Measurements from ENCODE around the gene ATP5F1D. TPM values are rescaled to one million over a fixed set of nuclear protein-coding genes. Genes with fewer than 3 reads are reported as not detected.

Gene ATP5F1D
- total RNA-seq, 1 donor from 2014 or later, result 282 TPM

GRCh38 chr19:1220477-1220930 lies 21.0 kb upstream of the ATP5F1D start:
- ATAC-seq, result no peak

GRCh38 chr19:1220976-1221903 lies 20.3 kb upstream of the ATP5F1D start:
- DNase-seq (ENCODE audit: low spot score) (peak; percentile 80), ATAC-seq (peak; percentile 90)

More at GRCh38 chr19:1220477-1220930, 21.0 kb upstream of the ATP5F1D start:
- no peak for DNase-seq (ENCODE audit: low spot score)

- no peak for DNase-seq (ENCODE audit: low spot score)
- no peak for ATAC-seq
Observed at GRCh38 chr19:1221904-1222255, 19.7 kb upstream of the ATP5F1D start.

- ATAC-seq, result no peak
- DNase-seq (ENCODE audit: low spot score), result no peak
Observed at GRCh38 chr19:1222394-1222793, 19.2 kb upstream of the ATP5F1D start.

GRCh38 chr19:1223018-1223855 lies 18.3 kb upstream of the ATP5F1D start:
- DNase-seq (ENCODE audit: low spot score) (no peak), ATAC-seq (peak; percentile 3)

GRCh38 chr19:1224047-1224825 lies 17.3 kb upstream of the ATP5F1D start:
- DNase-seq (ENCODE audit: low spot score) (no peak), ATAC-seq (no peak)

- DNase-seq (ENCODE audit: low spot score) (no peak), ATAC-seq (no peak)
Observed at GRCh38 chr19:1224847-1225246, 16.7 kb upstream of the ATP5F1D start.

GRCh38 chr19:1225440-1226226 lies 15.9 kb upstream of the ATP5F1D start:
- no peak for DNase-seq (ENCODE audit: low spot score)
- no peak for ATAC-seq

GRCh38 chr19:1226227-1226518 lies 15.4 kb upstream of the ATP5F1D start:
- ATAC-seq, result no peak
- no peak for DNase-seq (ENCODE audit: low spot score)

- DNase-seq (ENCODE audit: low spot score) (no peak), ATAC-seq (no peak)
Observed at GRCh38 chr19:1226522-1227303, 14.8 kb upstream of the ATP5F1D start.

GRCh38 chr19:1227304-1228054 lies 14.1 kb upstream of the ATP5F1D start:
- no peak for ATAC-seq

GRCh38 chr19:1228161-1228957 lies 13.2 kb upstream of the ATP5F1D start:
- DNase-seq (ENCODE audit: low spot score) (no peak), ATAC-seq (no peak)

More at GRCh38 chr19:1227304-1228054, 14.1 kb upstream of the ATP5F1D start:
- no peak for DNase-seq (ENCODE audit: low spot score)

- ATAC-seq (no peak), DNase-seq (ENCODE audit: low spot score) (no peak)
Observed at GRCh38 chr19:1229056-1229923, 12.3 kb upstream of the ATP5F1D start.

GRCh38 chr19:1229924-1230782 lies 11.4 kb upstream of the ATP5F1D start:
- DNase-seq (ENCODE audit: low spot score) (no peak), ATAC-seq (no peak)

GRCh38 chr19:1230783-1231489 lies 10.6 kb upstream of the ATP5F1D start:
- no peak for ATAC-seq
- no peak for DNase-seq (ENCODE audit: low spot score)

Measured in left lobe of liver (tissue), 2 donors.